Measurements from ENCODE around the gene ANKRD11.

DNA sequence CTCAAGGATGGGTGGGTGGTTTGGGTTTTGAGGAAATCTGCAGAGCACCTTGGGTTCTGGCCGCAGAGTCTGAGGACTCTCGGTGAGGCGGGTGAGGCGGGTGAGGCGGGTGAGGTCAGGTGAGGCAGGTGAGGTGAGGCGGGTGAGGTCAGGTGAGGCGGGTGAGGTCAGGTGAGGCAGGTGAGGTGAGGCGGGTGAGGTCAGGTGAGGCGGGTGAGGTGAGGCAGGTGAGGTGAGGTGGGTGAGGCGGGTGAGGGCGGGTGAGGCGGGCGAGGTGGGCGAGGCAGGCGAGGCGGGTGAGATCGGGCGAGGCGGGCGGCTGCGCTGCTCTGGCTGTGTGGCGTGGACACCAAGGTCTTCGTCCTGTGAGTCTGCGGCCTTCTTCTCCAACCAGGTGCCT lies 46.0 kb upstream of the ANKRD11 start:
- TF ChIP-seq, protein P1, sequence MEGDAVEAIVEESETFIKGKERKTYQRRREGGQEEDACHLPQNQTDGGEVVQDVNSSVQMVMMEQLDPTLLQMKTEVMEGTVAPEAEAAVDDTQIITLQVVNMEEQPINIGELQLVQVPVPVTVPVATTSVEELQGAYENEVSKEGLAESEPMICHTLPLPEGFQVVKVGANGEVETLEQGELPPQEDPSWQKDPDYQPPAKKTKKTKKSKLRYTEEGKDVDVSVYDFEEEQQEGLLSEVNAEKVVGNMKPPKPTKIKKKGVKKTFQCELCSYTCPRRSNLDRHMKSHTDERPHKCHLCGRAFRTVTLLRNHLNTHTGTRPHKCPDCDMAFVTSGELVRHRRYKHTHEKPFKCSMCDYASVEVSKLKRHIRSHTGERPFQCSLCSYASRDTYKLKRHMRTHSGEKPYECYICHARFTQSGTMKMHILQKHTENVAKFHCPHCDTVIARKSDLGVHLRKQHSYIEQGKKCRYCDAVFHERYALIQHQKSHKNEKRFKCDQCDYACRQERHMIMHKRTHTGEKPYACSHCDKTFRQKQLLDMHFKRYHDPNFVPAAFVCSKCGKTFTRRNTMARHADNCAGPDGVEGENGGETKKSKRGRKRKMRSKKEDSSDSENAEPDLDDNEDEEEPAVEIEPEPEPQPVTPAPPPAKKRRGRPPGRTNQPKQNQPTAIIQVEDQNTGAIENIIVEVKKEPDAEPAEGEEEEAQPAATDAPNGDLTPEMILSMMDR (IDR thresholded peaks at IDR 0.05): no peak
- TF ChIP-seq POLR2AphosphoS5 (IDR thresholded peaks at IDR 0.05; ENCODE audit: low read depth, low read length) (no peak), TCF7L2 (IDR thresholded peaks at IDR 0.05; ENCODE audit: low read depth, low read length) (no peak), SIN3A (IDR thresholded peaks at IDR 0.05; ENCODE audit: borderline replicate concordance, insufficient read depth, low read depth, low read length) (no peak)
- TF ChIP-seq, protein P2, sequence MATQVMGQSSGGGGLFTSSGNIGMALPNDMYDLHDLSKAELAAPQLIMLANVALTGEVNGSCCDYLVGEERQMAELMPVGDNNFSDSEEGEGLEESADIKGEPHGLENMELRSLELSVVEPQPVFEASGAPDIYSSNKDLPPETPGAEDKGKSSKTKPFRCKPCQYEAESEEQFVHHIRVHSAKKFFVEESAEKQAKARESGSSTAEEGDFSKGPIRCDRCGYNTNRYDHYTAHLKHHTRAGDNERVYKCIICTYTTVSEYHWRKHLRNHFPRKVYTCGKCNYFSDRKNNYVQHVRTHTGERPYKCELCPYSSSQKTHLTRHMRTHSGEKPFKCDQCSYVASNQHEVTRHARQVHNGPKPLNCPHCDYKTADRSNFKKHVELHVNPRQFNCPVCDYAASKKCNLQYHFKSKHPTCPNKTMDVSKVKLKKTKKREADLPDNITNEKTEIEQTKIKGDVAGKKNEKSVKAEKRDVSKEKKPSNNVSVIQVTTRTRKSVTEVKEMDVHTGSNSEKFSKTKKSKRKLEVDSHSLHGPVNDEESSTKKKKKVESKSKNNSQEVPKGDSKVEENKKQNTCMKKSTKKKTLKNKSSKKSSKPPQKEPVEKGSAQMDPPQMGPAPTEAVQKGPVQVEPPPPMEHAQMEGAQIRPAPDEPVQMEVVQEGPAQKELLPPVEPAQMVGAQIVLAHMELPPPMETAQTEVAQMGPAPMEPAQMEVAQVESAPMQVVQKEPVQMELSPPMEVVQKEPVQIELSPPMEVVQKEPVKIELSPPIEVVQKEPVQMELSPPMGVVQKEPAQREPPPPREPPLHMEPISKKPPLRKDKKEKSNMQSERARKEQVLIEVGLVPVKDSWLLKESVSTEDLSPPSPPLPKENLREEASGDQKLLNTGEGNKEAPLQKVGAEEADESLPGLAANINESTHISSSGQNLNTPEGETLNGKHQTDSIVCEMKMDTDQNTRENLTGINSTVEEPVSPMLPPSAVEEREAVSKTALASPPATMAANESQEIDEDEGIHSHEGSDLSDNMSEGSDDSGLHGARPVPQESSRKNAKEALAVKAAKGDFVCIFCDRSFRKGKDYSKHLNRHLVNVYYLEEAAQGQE (IDR thresholded peaks at IDR 0.05; ENCODE audit: insufficient read depth in 1 of 2, low read depth in 2 of 2, low read length in 1 of 2): no peak

Measured in Panc1 (cell line).